SK-N-MC (cell line): ENCODE data around the gene PAPPA2.

Experiments used
- EZH2 ChIP-seq: fragments of 200-600 bp; sonication (generic); IDR thresholded peaks from one replicate; pipeline ENCODE4 v1.6.1; 2017; ENCODE audit warnings: antibody characterized with exemption
- POLR2AphosphoS5 ChIP-seq: IDR thresholded peaks from 2 replicates; pipeline ENCODE4 v1.6.1; 2012; ENCODE audit warnings: mild to moderate bottlenecking, low read depth, low read length, borderline replicate concordance

GRCh38 chr1:176461576-176461975 is 1.4 kb upstream of the PAPPA2 start:
- no peak for TF ChIP-seq POLR2AphosphoS5
- no peak for TF ChIP-seq EZH2
